HCT116 (cell line): Measurements from ENCODE around the gene RYR2. TPM values are rescaled to one million over a fixed set of nuclear protein-coding genes. Genes with fewer than 3 reads are reported as not detected.

ENCODE experiments used
- ATAC-seq: fragments of 200-7000 bp; cut with Tn5 transposase; 2 replicates; pipeline ENCODE4 v1.9.1; 2020; ENCODE audit warnings: mild to moderate bottlenecking, moderate library complexity
- BruUV-seq: library from RNA; stranded (reverse); fragments of 400-500 nt; replicated peaks from 2 replicates; lab custom pipeline; 2021; lab: Mats Ljungman, UMichigan
- CTCF ChIA-PET: fragments of 300-600 bp; sonication (Branson Sonifier 250); formaldehyde crosslinking; loops from one replicate; lab custom pipeline; 2021; ENCODE audit warnings: antibody characterized with exemption; lab: Charles Lee
- POLR2A ChIA-PET: fragments of 300-600, 350-600 bp; sonication (Branson Sonifier 250); formaldehyde crosslinking; loops from one replicate; lab custom pipeline; 2021; ENCODE audit warnings: antibody characterized with exemption; lab: Charles Lee
- RAD21 ChIA-PET, 2 experiments: fragments of 300-600 bp; sonication (Branson Sonifier 250); formaldehyde crosslinking; loops; one replicate each; lab custom pipeline; 2023; ENCODE audit warnings: low total read pairs in 2 of 2; ENCODE audit not compliant: uncharacterized antibody in 2 of 2, unreplicated experiment in 2 of 2, low non-redundant PET in 1 of 2; lab: Charles Lee
- DNase-seq: peaks from one replicate; pipeline ENCODE4 v3.0.0-alpha.2; 2010; ENCODE audit warnings: low read depth, low spot score
- H2AFZ ChIP-seq: fragments of 200-600 bp; shearing (Covaris generic), sonication (generic); 2 replicates; pipeline ENCODE4 v1.6.1; 2017; ENCODE audit warnings: low read depth, mixed run types, mixed read lengths, antibody characterized with exemption, low read length; ENCODE audit not compliant: poor library complexity, severe bottlenecking
- H3K27ac ChIP-seq: 2 replicates; pipeline ENCODE4 v1.5.1; 2012; ENCODE audit warnings: low read depth, low read length
- H3K27me3 ChIP-seq: fragments of 200-600 bp; sonication (generic); 2 replicates; pipeline ENCODE4 v1.6.1; 2016; ENCODE audit warnings: mixed run types, low read length, mixed read lengths; ENCODE audit not compliant: insufficient read depth
- H3K36me3 ChIP-seq, 2 experiments: fragments of 200-500 bp in 1 of 2; fragments of 200-600 bp in 1 of 2; sonication (Bioruptor generic) in 1 of 2; sonication (generic) in 1 of 2; 2 replicates each; pipeline versions ENCODE4 v1.5.1 to v1.6.1; 2014 to 2016; ENCODE audit warnings: low read length in 2 of 2, inconsistent platforms in 1 of 2, mixed read lengths in 1 of 2, mixed run types in 1 of 2; ENCODE audit not compliant: insufficient read depth in 2 of 2, control insufficient read depth in 1 of 2
- H3K4me1 ChIP-seq, 2 experiments: fragments of 200-600 bp in 1 of 2; sonication (generic) in 1 of 2; 2 replicates each; pipeline versions ENCODE4 v1.5.1 to v1.6.1; 2012 to 2017; ENCODE audit warnings: low read length in 2 of 2, inconsistent platforms in 1 of 2, mild to moderate bottlenecking in 1 of 2, mixed read lengths in 1 of 2, mixed run types in 1 of 2, moderate library complexity in 1 of 2; ENCODE audit not compliant: insufficient read depth in 2 of 2, control insufficient read depth in 1 of 2
- H3K4me2 ChIP-seq: fragments of 200-600 bp; sonication (generic); 2 replicates; pipeline ENCODE4 v1.6.1; 2017; ENCODE audit warnings: mixed run types, low read length, mixed read lengths
- H3K4me3 ChIP-seq, 2 experiments: fragments of 200-600 bp in 1 of 2; sonication (generic) in 1 of 2; replicated peaks in 1 of 2; 2 replicates each; pipeline ENCODE4 v1.5.1; 2011 to 2016; ENCODE audit warnings: low read length in 2 of 2, control low read depth in 1 of 2, low read depth in 1 of 2, mild to moderate bottlenecking in 1 of 2, mixed read lengths in 1 of 2, mixed run types in 1 of 2
- H3K79me2 ChIP-seq: fragments of 200-600 bp; sonication (generic); 2 replicates; pipeline ENCODE4 v1.6.1; 2017; ENCODE audit warnings: mild to moderate bottlenecking, mixed run types, low read length, moderate library complexity, mixed read lengths; ENCODE audit not compliant: insufficient read depth
- H3K9ac ChIP-seq: fragments of 200-600 bp; sonication (generic); 2 replicates; pipeline ENCODE4 v1.6.1; 2016; ENCODE audit warnings: low read length, mixed read lengths
- H3K9me2 ChIP-seq: fragments of 200-600 bp; sonication (generic), shearing (Covaris generic); 2 replicates; pipeline ENCODE4 v1.6.1; 2017; ENCODE audit warnings: mixed run types, mild to moderate bottlenecking, moderate library complexity; ENCODE audit not compliant: insufficient read depth
- H3K9me3 ChIP-seq, 2 experiments: fragments of 200-500 bp in 1 of 2; fragments of 200-600 bp in 1 of 2; sonication (Bioruptor generic) in 1 of 2; sonication (generic) in 1 of 2; 2 replicates each; pipeline ENCODE4 v1.6.1; 2014 to 2017; ENCODE audit warnings: low read length in 2 of 2, mixed read lengths in 2 of 2, inconsistent platforms in 1 of 2, low read depth in 1 of 2, mild to moderate bottlenecking in 1 of 2, mixed run types in 1 of 2, moderate library complexity in 1 of 2; ENCODE audit not compliant: control insufficient read depth in 1 of 2, insufficient read depth in 1 of 2
- H4K20me1 ChIP-seq: fragments of 200-600 bp; sonication (generic), shearing (Covaris generic); 2 replicates; pipeline ENCODE4 v1.6.1; 2017; ENCODE audit warnings: mixed run types, mild to moderate bottlenecking, moderate library complexity; ENCODE audit not compliant: insufficient read depth
- CBX3 ChIP-seq: IDR thresholded peaks from 2 replicates; pipeline ENCODE4 v1.6.1; 2012; ENCODE audit warnings: low read depth
- EGR1 ChIP-seq: IDR thresholded peaks from 2 replicates; pipeline ENCODE4 v1.6.1; 2012; ENCODE audit warnings: low read depth
- ELF1 ChIP-seq: IDR thresholded peaks from 2 replicates; pipeline ENCODE4 v1.6.1; 2012; ENCODE audit warnings: low read depth, borderline replicate concordance
- EZH2 ChIP-seq: fragments of 200-600 bp; sonication (generic); IDR thresholded peaks from 2 replicates; pipeline ENCODE4 v1.6.1; 2017; ENCODE audit warnings: antibody characterized with exemption, mixed run types
- EZH2phosphoT487 ChIP-seq: fragments of 200-600 bp; IDR thresholded peaks from 2 replicates; pipeline ENCODE4 v1.6.1; 2018; ENCODE audit warnings: antibody characterized with exemption, borderline replicate concordance
- JUND ChIP-seq: IDR thresholded peaks from 2 replicates; pipeline ENCODE4 v1.6.1; 2012
- POLR2AphosphoS5 ChIP-seq: IDR thresholded peaks from 2 replicates; pipeline ENCODE4 v1.6.1; 2011; ENCODE audit warnings: mild to moderate bottlenecking, low read depth, low read length, moderate library complexity
- RAD21 ChIP-seq: IDR thresholded peaks from 2 replicates; pipeline ENCODE4 v1.6.1; 2012; ENCODE audit warnings: low read depth, mild to moderate bottlenecking
- SIN3A ChIP-seq: IDR thresholded peaks from 2 replicates; pipeline ENCODE4 v1.6.1; 2012; ENCODE audit warnings: low read depth
- SP1 ChIP-seq: IDR thresholded peaks from 2 replicates; pipeline ENCODE4 v1.6.1; 2012; ENCODE audit warnings: low read depth
- SRF ChIP-seq: IDR thresholded peaks from 2 replicates; pipeline ENCODE4 v1.6.1; 2012; ENCODE audit warnings: low read depth
- TCF7L2 ChIP-seq: IDR thresholded peaks from 2 replicates; pipeline ENCODE4 v1.7.0; 2011; ENCODE audit warnings: borderline replicate concordance, inconsistent platforms; ENCODE audit not compliant: insufficient read depth, insufficient read length; ENCODE audit errors: extremely low read depth
- intact Hi-C: fragments of 100-400 bp; cut with micrococcal nuclease; formaldehyde crosslinking; loops from 2 replicates; pipeline ENCODE4 v1.10.0; 2022
- total RNA-seq: library from RNA; stranded (reverse); gene quantifications from one replicate; pipeline ENCODE4 v1.2.1, GENCODE V29; 2021; ENCODE audit not compliant: unreplicated experiment
- TF ChIP-seq, protein P1 (sequence below): IDR thresholded peaks from 2 replicates; pipeline ENCODE4 v1.6.1; 2011; ENCODE audit warnings: mild to moderate bottlenecking, low read length, moderate library complexity; ENCODE audit not compliant: insufficient replicate concordance; ENCODE audit errors: extremely low read depth
- TF ChIP-seq, protein P2 (sequence below): IDR thresholded peaks from 2 replicates; pipeline ENCODE4 v1.6.1; 2012; ENCODE audit warnings: low read depth

Gene RYR2
- total RNA-seq, 1 experiment from 2014 or later = 0.02 TPM

DNA sequence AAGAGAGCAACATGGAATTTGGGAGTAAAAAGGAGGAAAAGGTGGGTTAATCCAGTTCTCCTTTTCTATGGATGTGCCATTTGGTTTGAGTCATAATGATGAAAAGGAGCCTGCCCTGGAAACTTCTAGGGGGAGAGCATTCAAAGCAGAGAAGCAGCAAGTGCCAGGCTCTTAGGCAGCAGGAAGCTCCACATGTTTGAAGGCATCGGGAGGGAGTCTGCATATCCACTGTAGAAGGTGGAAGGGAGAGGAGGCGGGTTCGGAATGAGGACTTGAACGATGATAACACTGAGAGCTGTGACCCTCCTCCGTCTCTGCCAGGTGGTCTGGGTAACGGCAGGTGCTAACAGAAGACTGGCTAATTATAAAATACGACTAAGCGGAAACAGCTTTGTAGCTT, 128.2 kb downstream of the RYR2 start:
- no peak overlapping the region for H3K4me3 ChIP-seq
- H3K27me3 ChIP-seq = 0 out of 2 replicates have a peak, but pooled peaks cover 8% of the 10 kb centered on the region
- H3K36me3 ChIP-seq = no peaks in the 10 kb centered on the region
- no peaks in the 10 kb centered on the region for H3K79me2 ChIP-seq
- ATAC-seq (no peak), DNase-seq (no peak)
- intact Hi-C loops = no loop called here
- H2AFZ ChIP-seq = no peak overlapping the region
- TF ChIP-seq EZH2 (no peak), CBX3 (no peak), ELF1 (no peak), JUND (no peak), RAD21 (no peak), POLR2AphosphoS5 (no peak), SRF (no peak), SIN3A (no peak), EZH2phosphoT487 (no peak), TCF7L2 (no peak), SP1 (no peak), EGR1 (no peak)
- TF ChIP-seq, protein P1, sequence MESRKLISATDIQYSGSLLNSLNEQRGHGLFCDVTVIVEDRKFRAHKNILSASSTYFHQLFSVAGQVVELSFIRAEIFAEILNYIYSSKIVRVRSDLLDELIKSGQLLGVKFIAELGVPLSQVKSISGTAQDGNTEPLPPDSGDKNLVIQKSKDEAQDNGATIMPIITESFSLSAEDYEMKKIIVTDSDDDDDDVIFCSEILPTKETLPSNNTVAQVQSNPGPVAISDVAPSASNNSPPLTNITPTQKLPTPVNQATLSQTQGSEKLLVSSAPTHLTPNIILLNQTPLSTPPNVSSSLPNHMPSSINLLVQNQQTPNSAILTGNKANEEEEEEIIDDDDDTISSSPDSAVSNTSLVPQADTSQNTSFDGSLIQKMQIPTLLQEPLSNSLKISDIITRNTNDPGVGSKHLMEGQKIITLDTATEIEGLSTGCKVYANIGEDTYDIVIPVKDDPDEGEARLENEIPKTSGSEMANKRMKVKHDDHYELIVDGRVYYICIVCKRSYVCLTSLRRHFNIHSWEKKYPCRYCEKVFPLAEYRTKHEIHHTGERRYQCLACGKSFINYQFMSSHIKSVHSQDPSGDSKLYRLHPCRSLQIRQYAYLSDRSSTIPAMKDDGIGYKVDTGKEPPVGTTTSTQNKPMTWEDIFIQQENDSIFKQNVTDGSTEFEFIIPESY = no peak
- TF ChIP-seq, protein P2, sequence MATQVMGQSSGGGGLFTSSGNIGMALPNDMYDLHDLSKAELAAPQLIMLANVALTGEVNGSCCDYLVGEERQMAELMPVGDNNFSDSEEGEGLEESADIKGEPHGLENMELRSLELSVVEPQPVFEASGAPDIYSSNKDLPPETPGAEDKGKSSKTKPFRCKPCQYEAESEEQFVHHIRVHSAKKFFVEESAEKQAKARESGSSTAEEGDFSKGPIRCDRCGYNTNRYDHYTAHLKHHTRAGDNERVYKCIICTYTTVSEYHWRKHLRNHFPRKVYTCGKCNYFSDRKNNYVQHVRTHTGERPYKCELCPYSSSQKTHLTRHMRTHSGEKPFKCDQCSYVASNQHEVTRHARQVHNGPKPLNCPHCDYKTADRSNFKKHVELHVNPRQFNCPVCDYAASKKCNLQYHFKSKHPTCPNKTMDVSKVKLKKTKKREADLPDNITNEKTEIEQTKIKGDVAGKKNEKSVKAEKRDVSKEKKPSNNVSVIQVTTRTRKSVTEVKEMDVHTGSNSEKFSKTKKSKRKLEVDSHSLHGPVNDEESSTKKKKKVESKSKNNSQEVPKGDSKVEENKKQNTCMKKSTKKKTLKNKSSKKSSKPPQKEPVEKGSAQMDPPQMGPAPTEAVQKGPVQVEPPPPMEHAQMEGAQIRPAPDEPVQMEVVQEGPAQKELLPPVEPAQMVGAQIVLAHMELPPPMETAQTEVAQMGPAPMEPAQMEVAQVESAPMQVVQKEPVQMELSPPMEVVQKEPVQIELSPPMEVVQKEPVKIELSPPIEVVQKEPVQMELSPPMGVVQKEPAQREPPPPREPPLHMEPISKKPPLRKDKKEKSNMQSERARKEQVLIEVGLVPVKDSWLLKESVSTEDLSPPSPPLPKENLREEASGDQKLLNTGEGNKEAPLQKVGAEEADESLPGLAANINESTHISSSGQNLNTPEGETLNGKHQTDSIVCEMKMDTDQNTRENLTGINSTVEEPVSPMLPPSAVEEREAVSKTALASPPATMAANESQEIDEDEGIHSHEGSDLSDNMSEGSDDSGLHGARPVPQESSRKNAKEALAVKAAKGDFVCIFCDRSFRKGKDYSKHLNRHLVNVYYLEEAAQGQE = no peak
- no peaks in the 10 kb centered on the region for H3K9me3 ChIP-seq
- ChIA-PET CTCF (no interaction called here), RAD21 (no interaction called here), POLR2A (no interaction called here)
- H3K9ac ChIP-seq = no peak overlapping the region
- no peak overlapping the region for H3K27ac ChIP-seq
- no TSS peak for BruUV-seq
- H3K4me2 ChIP-seq = no peak overlapping the region
- no peaks in the 10 kb centered on the region for H4K20me1 ChIP-seq
- H3K4me1 ChIP-seq = no peaks in the 10 kb centered on the region
- no peaks in the 10 kb centered on the region for H3K9me2 ChIP-seq
